Inflammatory macrophage treated with lipopolysaccharide for 1 hour (primary cell): ENCODE data around the gene ARAP3.

Source experiments
- DNase-seq, 2 donors: peaks; one replicate each; pipeline ENCODE4 v3.0.0-alpha.2; 2020 to 2022

The ARAP3 gene

DNA sequence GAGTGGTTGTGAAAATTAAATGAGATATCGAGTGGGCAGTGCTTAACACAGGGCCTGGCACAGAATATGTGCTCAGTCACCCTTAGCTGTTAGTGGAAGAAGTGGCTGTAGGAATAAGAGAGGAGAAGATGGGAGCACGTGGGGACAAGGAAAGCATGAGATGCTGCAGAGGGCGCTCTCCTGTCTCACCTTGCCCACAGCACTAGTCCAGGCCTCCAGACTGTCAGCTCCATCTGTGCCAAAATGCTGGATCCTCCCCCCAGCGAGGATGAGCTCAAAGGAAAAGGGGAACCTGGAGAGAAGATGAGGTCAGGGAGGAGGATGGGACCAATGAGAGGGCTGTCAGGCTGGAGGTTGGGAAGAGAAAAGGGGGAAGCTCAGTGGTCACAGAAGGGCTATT, 12.5 kb downstream of the ARAP3 start:
- DNase-seq = peak in 1 of 2 donors; percentile 11

DNA sequence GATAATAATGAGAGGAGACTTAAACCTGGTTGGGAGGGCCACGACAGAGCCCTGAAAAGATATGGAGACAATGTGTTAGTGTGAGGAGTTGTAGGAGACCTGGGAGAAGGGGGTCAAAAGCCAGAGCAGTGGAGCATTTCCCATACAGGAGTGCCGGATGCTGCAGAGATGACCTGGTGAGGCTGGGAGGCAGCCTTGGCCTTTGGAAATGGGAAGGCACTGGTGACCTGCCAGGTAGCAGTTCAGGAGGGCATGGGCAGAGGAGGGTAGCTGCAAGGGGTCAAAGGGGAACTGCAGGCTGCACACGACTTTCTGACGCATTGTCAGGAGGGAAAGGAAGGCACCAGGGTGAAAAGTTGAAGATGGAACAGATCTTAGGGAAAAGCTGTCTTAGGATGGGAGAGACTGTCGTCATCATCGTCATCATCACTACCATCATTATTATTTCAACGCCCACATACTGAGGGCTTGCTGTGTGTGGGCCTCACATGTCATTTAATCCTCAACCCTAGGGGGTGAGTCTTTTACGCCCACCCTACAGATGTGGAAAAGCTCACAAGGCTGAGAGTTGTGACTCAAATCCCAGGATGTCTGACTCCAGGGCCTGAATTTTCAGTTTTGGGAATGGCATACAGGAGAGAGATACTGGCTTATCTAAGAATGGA, 13.3 kb downstream of the ARAP3 start:
- DNase-seq = no peak

DNA sequence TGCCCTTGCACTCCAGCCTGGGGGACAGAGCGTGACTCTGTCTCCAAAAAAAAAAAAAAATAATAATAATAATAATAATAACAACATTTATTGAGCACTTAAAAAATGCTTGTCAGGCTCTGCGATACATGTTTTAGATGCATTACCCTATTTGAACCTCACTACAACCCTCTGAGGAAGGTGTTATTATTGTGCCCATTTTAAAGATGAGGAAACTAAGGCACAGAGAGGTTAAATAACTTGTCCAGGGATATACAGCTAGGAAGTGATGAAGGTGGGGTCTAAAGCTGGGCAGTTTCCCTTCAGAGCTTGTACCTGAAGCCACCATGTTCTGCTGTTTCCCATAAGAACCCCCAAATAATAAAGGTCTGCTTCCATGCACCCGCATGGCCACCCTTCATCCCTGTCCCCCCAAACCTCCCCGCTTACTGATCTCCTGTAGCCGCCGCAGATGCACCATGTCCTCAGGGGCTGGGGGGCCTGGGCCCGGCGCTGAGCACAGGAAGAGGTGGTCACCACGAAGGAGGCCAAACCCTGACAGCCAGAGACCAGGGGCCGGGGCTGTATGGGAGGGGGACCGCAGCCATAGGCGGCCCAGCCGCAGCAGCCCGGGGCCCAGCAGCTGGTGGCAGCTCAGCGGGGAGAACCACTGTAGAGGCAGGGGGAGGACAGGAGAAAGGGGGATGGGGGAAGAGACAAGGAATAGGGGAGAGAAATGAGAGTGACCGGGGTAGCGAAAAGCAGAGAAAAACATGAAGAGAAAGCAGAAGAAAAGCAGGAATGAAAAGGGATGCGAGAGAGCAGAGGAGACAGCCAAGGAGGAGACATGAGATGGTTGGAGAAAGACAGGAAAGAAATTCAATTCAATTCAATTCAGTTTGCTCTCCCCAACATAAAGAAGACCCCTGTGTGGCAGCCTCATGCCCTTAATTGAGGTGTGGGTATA, 15.8 kb downstream of the ARAP3 start:
- no peak for DNase-seq

DNA sequence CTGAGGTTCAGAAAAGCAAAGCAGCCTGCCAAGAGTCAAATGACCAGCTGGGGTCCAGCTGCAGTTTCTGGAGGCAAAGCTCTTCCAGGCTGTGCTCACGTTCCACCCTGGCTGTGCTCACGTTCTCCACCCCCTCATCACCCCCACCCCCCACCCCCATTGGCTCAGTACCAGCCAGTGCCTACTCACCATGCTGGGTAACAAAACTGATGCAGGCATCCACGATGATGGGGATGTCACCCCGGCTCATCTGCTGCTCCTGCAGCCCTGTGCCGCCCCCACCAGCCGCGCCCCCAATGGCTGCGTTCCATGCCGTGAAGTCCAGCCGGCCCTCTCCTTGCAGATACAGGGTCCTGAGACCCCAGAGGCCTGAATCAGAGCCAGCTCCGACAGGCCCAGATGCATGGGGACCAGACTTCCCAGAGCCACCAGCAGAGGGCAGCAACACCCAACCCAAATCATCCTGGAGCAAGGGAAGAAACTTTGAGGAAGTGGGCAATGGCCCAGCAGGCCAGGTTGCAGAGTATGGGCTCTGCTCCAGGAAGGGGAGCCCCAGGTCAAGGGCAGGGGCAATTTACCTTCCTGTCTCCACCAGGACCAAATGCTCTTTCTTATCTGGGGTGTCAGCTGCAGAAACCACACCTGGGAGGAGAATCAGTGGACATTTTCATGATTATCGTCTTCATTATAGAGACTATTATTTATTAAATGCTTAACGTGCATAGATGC, 17.1 kb downstream of the ARAP3 start:
- DNase-seq = peak; percentile 51 to 91

DNA sequence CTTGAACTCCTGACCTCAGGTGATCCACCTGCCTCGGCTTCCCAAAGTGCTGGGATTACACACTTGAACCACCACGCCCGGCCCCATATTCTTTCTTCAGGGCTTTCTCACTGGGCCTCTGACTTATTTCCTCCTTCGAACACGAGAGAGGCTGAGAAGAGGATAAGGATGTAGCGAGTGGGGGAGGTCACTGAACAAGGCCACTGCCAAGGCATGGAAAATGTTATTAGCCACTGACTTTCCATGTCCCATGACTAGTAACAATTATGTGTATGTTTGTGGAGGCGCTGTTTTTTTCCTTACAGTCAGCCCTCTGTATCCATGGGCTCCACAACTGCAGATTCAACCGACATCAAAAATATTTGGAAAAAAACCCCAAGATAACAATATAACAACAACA, 18.5 kb downstream of the ARAP3 start:
- no peak for DNase-seq

DNA sequence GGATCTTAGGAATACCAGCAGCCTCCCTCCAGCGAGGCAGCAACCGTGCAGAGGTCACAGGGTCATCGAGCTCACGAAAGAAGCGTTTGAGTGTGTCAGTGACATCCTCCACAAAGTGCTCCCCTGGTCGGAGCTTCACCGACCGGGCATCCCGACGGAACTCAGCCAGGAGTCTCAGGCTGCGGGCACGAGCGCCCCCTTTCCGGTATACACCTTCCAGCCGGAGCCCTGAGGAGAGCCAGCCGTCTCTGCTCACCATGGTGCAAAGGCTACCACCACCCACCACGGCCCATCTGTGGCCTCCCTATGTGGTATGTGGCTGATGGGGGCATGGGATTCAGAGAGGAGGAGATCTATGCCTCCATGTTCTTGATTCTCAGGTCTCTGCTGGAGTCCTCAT, 20.0 kb downstream of the ARAP3 start:
- DNase-seq = no peak

DNA sequence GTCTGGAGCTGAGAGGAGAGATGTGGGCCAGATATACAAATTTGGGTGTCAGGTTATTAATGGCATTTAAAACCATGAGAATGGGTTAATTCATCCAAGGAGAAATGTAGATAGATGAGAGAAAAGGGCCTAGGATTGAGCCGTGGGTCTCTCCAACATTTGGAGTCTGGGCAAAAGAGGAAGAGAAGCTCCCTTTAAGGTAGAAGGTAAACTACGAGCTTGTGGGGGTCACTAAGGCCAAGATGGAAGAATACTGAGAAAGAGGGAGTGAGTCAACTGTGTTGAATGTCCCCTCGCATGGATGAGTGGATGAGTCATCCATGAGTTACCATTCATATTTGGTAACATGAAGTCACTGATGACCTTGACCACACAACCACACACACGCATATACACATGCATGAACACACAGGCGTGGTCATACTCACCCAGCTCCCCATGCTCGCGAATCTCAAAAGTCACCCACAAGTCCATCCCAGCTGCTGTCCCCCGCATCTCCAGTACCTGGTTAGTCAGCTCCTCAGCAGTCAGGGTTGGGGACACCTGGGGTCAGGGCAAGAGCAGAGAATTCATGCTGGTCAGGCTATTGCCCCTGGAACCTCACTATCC, 24.0 kb downstream of the ARAP3 start:
- no peak for DNase-seq

DNA sequence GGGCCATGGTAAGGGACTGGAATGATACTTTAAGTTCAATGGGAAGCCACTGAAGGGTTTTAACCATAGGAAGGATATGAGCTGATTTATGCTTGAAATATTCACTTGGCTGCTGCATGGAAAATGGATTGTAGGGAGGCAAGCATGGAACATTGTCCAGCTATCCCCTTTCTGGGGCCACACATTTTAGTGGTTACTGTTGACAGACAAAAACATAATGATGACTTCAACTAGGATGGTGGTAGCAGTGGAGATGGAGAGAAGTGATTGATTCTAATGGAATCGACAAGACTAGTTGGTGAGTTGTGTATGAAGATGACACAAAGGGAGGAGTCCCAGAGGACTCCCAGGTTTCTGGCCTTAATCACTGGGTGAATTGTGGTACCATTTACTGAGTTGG, 24.6 kb downstream of the ARAP3 start:
- no peak for DNase-seq

DNA sequence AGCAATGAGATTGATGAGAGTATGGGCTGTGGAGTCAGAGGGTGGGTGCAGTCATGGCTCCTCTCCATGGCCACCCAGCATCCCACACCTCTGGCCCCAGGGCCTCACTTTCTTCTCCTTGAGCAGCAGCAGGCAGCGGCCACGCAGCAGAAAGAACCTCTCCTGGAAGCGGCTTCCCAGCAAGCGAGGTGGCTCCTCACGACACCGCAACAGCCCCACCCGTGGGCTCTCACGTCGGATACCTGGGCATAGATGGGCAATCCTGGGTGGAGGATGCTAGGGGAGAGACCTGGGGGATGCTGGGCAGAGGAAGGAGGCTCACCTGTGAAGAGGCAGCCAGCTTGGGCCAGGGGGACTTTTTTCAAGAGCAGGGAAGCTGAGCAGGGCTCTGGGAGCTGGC, 25.6 kb downstream of the ARAP3 start:
- DNase-seq = no peak

DNA sequence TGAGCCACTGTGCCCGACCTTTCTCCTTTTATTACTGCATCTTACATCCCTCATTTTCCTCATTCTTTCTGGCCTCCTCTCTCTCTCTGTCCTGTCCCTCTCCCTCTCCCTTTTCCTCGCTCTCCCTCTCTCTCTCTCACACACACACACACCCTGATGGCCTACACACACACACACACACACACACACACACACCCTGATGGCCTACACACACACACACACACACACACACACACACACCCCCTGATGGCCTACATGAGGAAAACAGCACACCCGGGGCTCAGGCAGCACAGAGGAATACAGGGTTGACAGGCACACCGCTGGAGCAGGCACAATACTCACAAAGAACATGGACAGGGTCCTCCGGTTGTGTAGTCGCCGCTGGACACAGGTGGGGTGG, 27.0 kb downstream of the ARAP3 start:
- no peak for DNase-seq

DNA sequence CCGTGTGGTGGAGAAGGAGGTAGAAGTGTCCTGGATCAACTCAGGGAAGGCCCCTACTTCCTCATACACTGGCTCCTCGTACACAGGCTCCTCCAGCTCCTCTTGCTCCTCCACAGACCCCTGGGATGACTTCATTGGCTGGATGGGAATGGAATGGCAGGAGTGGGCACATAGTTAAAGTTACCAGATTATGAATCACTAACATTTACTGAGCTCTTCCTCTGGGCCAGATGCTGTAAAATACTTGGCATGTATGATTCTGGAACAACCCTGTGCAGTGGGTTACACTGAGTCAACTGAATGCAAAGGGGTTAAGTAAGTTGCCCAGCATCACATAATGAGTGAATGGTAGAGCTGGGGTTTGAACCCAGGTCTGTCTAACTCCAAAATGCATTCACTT, 27.7 kb downstream of the ARAP3 start:
- no peak for DNase-seq

DNA sequence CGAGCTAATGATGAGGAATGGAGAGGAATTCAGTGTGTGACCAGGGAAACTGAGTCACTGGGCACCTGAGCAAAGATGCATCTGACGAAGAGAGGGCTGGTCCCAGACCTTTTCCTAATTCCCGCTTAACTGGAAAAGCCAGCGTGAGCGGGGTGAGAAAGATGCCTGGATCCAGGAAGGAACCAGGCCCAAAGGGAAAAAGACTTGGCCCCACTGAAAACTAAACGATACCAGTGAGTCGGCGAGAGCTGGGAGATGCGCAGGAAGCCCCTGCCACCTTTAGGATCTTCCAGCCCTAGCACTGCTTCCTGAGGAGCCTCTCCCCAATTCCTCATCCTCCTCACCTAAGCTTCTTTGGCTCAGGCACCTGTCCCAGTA, 30.3 kb downstream of the ARAP3 start:
- DNase-seq = no peak

DNA sequence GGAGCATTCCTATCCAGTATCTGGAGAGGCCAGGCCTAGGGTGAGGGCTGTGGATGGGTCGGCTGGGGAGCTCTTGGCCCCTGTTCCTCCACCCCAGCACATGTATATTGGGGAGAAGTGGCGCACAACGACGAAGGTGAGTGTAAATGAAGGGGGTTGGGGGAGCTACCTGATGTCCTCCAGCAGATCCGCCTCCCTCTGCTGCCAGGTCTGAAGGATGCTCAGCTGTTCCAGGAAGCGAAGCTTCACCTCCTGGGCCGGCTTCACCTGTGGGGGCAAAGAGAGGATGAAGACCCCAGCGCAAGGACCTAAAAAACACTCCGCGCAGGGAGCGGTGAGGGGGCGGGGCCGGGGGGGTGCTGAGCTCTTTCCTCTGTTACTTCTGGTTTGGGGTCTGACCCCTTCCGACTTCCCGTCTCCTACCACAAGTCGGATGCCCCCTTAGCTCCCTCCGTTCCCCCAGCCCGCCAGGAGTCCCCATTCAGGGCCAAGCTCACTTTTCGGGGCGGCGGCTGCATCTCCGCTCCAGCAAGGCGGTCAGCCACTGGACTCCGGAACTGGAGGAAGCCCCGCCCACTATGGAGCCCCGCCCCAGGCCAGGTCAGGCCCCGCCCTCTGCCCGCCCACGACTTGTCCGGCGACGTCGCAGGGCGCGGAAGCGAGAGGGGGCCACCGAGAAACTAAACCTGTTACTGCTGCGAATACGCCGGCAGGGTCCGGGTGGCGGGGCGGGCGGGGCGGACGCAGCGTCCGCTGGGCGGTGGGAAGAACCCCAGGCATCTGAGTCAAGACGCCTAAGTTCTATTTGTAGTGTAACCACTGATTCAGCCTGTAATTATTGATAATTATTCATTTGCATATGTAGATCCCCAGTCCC, 30.9 kb downstream of the ARAP3 start, which contains the start of gene FCHSD1:
Gene FCHSD1, minus strand, starts transcription at position 568 of the 877 bp plus-strand sequence. Its CDS starts 50 bp downstream, at position 518.
- DNase-seq = peak; percentile 73 to 90

DNA sequence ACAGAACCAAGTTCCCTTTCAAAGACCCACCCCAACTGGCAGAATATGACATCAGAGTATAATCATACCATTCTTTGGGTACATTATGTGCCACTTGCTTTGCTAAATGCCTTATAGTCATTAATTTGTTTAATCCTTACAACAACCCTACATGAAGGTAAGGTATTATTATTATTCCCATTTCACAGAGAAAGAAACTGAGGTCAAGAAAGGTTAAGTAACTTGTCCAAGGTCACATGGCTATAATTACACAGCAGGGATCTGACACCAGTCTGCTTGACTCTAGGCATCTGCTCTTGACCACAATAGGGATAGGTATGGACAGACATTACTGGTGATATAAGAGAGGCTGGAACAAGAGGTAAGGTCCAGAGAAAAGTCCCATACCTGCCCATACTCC, 32.1 kb downstream of the ARAP3 start:
- no peak for DNase-seq

DNA sequence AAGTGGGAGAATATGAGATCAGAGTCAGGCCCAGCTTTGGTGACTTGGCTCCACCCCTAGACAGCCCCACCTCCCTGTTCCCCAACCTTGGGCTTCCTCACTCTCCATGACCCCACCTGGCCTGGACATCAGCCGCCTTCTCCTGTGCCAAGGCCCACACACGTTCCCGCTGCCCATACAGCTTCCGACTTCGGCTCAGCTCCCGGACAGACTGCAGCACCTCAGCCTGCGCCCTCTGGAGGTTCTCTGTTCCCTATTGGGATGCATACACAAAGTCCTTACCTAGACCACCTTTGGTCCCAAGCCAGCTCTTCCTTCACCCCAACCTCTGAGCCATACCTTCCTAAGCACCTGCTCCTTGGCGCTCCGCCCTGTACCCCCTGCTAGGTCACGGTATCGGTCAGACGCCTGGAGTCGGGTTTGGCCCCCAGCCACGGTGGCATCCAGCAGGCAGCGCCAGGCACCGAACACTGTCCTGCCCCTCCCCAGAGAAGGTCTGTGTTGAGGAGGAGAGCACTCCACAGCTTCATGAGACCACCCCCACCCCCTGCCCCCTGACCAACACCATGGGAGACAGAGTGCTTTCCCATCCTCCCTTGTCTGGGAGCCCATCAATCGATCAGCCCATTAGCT, 32.9 kb downstream of the ARAP3 start:
- no peak for DNase-seq

DNA sequence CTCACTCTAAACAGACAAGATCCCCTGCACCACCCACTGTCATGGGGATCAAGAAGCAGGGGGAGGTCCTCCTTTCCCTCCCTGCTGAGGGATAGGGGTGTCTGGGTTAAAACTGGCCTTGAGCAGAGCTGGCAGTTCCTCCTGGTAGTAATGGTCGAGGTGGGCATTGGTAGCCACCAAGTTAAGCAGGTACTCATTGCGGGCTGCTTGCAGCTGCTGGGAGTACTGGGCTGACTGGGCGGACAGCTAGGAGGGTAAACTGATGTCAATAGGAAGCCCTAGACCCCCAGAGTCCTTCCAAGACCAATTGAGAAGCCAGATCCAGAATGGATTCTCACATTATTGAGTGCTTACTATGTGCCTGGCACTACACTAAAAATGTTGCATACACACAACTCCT, 34.2 kb downstream of the ARAP3 start:
- no peak for DNase-seq

DNA sequence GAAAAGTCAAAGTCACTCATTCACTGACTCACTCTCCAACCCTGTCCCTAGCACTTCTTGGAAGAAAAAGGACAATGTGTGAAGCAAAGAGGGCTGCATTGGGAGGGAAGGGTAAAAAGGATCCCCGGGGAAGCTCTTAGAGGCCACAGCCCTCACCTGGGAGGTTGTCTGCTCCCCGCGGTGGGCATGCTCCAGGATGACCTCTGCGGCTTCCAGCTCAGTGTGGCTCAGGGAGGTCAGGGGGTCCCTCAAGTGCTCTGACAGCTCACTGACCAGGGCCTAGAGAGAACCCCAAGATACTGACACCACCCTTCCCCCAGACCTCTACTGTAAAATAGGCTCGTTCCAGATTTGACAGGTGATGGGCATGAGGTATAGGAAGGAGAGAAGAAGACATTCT, 34.8 kb downstream of the ARAP3 start:
- DNase-seq = no peak

DNA sequence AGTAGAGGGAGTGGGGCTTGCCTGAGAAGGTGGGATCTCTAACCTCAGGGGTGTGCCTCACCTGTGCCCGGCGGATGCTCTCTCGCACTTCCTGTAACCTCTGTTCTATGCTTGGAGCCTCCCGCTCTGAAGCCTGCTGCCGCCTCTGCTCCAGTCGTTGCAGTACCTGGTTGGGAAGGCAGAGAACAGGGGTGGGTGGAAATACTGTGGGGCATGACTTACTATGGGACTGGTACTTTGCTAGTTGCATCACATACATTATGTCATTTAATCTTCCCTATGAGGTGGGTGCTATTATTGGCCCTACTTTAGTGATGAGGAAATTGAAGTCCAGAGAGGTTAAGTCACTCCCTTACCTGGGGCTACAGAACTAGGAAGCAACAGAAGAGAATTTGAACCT, 36.0 kb downstream of the ARAP3 start:
- no peak for DNase-seq

DNA sequence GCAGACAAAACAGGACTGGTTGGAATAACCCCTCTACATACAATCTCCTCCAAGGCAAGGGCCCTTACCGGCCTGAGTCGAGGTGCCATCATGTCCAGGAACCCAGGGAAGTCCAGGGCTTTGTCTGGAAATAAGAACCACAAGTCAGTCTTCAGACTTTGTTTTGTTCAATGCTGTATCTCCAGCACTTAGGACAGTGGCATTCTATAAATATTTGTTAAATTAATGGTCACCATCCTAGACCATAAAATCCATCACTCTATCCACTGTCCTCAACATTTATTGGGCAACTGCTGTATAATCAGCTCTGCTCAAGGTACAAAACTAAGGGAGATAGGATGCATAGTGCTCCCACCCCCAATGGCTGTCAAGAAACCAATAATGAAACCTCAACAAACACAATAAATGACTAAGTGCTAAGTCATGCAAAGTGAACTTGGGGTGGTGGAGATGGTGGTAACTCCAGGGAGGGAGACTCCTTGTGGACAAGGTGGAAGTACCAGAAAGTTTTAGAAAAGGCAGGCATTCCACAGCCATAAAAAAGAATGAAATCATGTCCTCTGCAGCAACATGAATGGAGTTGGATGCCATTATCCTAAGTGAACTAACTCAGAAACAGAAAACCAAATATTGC, 40.3 kb downstream of the ARAP3 start:
- peak in 1 of 2 donors; percentile 14 for DNase-seq

DNA sequence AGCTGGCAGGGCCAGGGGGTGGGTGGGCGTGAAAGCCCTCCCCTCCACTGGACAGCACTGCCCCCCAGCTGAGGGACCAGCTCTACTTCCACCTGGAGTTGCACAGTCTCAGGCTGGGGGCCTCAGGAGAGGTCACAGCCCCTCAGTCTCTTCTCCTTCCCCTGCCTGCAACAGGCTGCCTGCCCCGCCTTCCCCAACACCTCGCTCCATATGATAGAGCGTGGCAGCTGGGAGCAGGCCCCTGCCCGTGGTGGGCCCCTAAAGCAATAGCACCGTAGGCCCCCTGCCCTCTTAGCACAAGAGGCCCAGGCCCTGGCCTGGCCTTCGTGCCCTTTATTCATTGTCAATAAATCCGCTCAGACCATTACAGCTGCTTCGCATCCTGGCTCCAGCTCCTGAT, 41.3 kb downstream of the ARAP3 start:
- DNase-seq = no peak

DNA sequence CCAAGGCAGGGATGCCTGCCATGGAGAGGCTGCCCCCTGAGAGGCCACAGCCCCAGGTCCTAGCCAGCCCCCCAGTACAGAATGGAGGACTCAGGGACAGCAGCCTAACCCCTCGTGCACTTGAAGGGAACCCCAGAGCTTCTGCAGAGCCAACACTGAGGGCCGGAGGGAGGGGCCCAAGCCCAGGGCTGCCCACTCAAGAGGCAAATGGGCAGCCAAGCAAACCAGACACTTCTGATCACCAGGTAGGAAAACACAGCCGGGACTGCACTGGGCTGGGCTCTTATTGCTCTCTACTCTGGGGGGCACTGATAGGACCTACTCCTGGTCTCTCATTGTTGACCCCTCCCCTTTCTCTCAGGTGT, 42.0 kb downstream of the ARAP3 start:
- no peak for DNase-seq
